HG03066 (cell line): ENCODE results near the gene POC1A.

ENCODE experiments used
- ATAC-seq: cut with Tn5 transposase; IDR thresholded peaks from one replicate; pipeline ENCODE4 v1.9.1; 2021; ENCODE audit warnings: low read depth; ENCODE audit not compliant: unreplicated experiment

Gene POC1A

DNA sequence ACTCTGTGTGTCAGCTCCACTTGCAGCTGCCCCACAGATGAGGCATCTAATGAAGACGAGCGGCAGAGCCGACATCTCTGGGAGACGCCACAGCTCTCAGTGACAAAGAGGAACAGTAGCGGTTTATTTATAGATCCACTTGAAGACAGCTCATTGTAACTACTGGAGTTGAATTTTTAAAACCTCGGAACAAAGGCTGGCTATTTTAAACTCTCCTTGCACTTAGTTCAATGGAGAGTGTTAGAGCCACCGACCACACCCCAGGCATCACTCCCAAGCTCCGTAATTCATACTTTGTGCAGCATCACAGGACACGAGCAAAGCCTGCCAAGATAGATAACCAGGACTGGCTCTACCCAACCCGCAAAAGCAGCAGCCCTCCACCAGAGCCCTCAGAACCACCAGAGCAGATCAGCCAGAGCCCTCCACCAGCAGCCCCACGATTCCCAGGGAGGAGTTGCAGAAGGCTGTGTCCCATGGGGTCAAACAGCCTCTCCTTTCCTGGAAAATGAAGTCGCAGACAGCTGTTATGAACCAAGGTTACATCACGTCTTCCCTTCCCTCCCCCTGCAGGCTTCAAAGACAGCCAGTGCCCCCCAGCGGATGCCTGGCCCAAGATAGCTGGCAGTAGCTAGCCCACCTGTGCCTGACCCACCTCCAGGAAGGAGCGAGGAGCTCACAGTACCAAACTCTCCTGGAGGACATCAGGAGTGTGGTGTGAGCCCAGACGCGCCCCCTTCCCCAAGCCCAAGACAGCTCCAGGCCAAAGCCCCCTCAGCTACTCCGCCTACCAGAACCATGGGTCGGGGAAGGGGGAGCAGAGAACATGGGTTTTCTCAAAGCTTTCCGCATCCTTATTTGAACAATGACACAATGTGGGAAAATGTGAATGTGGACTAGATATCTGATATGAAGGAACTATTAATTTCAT is 45.7 kb downstream of the POC1A start:
- no peak for ATAC-seq

DNA sequence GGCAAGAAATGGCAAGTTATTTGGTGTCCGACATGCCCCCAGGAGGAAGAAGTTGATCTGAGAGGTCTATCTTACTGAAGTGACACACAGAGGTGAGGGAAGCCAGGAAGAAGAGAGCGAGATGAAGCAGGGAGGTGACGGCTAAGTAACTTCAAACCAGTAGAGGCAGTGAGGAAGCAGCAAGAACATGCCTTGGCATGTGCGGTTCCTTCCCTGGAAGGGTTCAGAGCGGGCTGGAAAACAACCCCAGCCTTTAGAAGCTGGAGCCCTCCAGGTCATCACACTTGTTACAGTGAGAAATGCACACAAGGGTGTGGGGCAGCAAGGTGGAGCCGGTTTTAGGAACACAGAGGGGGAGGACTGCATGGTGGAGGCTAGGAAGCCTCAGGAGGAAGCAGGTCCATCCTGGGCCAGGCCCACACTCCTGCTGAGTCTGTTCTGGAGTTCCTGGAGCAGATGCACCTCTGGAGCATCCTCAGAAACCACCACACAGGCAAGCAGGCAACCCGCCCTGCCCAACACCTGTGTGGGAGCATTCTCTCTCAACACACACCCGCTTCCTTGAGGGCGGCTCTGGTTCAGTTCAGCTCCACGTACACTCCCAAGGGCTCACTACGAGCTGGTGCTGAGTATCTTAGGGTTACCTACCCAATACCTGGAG is 47.1 kb downstream of the POC1A start:
- no peak for ATAC-seq

DNA sequence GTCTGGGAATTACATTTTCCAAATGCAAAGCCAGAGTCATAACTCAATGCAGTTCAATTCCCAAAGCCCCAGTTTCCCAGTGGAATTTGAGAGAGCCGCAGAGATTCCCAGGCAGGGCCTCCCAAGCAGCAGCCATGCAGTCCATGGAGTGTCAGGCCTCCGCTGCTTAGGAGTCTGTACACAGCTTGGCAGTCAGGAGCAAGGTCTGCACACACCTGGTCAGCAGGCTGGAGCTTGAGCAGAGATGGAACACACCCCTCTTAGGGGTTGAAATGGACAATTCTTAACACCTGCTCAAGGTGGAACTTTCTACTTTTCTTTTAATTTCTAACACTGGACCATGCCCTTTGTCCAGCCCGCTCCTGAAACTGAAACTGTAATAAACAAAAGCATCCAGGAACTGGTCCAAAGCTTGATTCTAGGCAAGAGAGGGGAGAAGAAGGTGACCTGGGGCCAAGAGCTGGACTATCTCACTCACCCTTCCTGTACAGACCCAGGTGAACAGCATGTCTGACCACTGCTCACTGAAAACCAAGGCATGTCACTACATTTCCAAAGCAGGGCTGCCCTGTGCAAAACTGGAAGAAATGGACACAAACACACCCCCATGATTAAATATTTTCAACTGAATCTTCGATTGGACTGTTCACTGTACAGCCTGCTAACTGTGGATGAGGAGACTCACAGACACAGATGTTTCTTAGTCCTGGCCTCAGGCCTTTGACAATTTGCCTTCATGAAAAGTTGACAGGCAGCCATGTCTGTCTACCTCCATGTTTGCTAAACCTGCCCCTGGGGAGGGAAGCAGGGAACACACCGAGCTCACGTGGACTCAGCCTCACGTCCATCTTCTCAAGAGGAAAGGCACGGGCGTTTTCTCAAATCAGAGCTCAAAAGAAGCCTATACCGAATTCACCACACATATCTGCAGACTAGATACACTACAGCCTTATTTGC is 49.3 kb downstream of the POC1A start:
- no peak for ATAC-seq

DNA sequence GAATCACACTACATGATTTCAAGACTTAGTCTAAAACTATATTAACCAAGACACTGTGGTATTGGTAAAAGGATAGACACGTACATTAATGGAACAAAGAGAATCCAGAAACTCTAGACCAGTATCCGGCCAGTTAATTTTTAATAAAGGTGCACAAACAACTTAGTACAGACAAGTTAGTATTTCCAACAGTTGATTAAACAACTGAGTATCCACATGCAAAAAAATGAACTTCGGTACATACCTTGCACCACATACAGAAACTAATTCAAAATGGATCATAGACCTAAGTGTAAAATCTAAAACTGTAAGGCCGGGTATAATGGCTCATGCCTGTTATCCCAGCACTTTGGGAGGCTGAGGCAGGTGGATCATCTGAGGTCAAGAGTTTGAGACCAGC is 51.3 kb downstream of the POC1A start:
- no peak for ATAC-seq

DNA sequence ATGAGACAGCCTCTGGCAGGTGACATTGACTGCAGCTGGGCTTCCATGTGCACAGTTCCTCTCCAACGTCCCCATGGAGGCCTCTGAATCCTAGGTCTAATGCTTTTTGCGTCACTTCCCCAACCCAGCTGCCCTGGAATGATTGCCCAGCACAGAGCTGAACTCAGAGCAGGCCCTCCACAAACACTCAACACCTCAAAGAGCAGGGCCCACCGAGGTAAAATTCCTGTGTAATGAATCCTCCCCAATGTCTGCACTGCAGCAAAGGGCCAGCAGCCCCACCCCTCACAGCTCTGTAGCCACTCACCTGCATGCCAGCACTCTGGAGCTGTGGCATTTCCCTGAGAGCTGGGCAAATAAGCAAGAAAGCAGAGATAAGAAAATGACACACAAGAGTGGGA is 55.2 kb downstream of the POC1A start:
- no peak for ATAC-seq

DNA sequence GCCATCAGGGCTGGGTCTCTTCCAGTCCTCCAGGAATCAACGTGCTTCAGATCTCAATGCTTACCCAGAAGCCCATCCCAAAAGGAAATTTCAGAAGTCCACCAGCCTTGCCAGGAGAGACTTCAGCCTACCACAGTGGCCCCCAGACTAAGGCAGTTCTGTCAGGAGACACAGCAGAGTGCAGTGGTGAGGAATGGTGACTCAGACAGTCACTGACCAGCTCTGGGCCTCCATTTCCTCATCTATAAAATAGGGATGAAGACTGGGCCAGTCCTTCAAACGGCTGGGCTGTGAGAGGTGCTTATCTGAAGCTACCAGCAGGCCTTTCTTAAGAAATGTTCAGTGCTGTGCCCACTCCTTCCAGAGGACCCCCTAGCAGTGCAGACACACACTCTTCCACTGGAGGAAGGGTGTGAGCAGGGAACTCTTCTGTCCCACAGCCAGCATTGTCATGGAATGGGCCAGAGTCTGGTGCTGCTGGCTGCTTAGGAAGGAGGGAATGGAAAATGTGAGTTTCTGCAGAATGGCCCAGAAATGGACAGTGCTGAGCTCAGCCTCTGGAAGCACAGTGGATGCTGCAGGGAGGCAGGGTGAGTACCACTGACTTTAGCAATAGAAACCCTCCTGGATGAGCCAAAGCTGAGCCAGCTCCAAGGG is 56.2 kb downstream of the POC1A start:
- no peak for ATAC-seq

DNA sequence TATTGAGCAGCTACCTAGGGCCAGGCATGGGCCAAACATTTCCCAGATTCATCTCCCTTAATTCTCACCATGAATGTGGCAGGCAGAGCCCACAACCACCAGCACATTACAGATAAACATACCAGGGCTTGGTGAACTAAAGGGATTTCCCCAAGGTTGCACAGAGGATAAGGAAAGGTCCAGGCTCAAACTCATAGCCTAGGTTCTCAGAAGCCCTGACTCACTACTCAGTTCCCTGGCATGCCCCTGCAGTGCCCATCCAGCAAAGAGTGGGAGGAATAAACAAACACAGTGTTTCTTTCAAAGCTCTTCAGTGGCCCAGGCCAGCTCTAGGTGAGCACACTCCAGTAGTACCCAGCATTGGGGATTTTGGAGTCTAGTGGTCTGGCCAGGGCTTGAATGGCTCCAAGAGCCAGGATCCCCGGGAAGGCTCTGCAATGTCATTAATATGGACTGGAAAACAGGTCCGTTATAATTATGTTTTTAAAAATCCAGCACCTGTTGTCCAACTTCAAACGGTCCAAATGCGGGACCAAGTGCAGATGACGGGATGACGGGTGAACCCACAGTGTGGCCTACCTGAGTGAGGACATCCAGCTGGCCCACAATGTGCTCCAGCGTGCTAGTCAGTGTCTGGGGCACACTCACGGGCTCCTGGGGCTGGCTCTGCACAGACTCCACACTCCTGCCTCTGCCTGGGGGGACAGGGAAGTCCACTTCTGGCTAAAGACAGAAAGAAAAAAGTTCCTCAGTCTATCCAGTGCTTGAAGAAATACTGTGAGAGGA is 58.0 kb downstream of the POC1A start:
- ATAC-seq: no peak

DNA sequence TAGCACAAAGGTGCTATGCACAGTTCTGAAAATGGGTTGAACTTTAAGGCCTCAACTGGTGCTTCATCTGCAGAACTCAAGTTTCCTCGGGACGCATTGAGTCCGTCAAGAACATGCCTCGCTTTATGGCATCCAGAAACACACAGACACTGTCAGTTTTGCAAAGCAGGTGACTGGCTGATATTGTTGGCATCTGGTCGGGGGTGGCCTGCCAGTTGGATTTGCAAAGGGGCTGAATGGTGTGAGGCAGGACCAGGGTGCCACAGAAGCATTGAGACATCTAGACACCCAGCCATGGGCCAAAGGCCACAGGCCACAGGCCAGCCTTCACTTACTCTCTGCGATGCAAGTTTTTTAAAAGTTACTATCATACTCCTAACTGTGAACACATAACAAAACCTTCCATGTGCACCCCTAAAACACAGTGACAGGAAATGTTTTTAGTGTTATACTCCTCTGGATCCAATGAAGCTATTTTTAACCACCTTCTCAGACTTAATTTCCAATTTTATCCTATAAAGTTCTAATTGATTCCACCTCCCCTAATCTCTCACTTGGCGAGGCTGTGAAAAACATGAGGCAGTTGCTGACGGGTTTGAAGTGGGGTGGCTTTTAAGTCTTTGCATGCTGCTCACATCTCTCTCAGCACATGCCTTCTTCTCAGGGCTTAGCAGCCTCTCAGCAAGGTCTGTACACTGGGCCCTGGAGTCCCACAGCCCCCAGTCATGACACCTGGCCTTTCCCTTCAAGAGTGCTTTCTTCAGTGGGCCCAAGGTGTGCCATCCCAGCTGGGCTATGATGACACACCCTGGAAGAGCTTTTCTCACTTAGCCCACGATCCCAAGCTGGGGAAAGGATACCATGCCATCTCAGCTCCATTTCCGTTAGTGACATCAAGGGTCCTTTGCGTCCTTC is 59.4 kb downstream of the POC1A start:
- no peak for ATAC-seq

DNA sequence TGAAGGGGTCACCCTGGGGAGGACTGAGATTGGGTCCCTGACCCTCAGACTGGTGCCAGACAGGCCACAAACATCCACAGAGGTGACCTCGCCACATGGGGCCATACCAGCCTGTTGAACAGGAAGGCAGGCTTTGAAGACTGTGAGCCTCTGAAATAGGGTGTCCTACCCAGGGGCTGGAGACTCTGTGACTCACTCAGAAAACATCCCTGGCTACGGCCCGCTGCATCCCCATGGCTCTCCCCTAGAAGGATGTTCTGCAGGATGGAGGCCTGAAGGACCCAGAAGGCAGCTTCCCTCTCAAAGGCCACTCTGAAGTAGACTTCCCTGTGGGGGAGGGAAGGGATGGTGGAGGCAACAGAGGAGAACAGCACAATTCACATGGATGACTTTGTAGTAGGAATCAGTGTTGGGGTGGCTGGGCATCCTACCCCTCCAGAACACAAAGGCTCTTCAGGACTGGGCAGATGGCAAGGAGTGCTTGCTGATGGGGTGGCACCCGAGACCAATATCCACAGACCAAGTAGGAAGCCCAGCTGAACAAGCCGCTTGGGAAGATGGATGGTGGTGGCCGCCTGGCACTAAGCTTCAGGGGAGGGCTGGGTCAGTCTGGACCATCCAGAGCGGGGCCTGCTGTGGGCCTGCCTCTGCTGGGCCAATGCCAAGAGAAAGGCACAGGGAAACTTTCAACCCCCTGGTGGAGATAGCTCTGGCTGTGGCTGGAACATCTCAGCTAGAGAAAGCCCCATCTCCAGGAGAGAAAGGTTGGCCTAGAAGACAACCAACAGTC is 60.3 kb downstream of the POC1A start:
- ATAC-seq: no peak

DNA sequence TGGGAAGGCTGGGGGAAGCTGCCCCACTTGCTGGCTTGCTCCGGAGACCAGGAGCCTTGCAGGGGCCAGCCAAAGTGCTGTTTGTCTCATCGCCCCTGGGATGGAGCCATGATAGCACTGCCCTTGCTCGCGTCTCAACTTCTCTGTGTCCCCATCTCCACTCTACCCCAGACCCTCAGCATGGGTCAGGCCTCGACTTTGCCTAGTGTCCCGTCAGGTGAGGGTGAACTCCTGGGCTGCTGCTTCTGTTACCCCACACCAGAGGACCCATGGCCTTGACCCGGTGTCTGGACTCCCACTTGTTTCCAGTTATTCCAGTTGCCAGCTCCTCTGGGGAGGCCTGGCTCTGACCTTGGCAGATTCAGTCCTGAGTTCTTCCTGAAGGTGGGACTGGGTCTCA is 61.3 kb downstream of the POC1A start:
- no peak for ATAC-seq

DNA sequence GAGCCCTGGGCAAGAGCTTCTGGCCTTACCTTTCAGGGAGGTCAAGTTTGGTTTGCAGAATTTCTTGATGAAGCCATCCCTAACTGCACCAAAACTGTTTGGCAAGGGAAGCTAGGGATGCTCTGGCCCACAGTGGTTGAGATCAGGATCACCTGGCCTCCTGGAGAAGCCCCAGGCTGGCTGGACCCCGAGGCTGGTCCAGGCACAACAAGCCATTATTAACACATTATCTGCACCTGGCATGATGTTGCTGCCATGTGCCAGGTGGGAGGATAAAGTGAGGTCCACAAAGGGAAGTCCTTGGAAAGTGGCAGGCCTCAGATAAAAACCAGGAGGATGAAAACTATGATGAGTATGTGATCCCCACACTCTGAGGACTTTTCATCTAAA is 62.0 kb downstream of the POC1A start:
- no peak for ATAC-seq

DNA sequence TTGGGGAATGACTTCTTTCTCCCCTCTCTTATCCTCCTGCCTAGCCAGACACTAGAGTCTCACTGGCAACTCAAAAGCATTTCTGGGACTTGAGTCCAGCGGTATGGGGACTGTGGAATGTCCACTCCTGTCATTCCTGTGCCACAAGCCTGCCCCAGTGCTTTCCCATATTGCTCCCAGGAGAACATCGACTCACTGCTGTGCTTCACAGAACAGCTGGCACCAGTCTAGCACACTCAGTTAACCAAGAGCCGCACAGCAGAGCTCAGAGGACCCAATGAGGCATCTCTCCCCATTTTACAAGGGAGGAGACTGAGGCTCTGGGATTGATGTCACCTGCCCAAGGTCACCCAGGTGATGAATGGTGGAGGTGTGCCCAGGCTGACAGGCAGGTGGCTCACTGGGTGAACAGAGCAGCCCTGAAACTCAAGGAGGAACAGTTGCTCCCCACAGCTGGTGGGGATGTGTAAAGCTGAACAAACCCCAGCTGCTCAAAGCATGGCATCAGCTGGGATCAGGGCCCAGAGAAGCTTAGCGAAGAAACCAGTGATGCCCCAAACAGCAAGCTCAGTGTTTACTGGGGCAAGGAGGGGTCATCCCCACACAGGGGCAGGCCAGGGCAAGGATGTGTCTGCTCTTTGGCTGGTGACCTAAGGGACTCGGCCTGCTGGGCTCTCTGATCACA is 62.5 kb downstream of the POC1A start:
- no peak for ATAC-seq

DNA sequence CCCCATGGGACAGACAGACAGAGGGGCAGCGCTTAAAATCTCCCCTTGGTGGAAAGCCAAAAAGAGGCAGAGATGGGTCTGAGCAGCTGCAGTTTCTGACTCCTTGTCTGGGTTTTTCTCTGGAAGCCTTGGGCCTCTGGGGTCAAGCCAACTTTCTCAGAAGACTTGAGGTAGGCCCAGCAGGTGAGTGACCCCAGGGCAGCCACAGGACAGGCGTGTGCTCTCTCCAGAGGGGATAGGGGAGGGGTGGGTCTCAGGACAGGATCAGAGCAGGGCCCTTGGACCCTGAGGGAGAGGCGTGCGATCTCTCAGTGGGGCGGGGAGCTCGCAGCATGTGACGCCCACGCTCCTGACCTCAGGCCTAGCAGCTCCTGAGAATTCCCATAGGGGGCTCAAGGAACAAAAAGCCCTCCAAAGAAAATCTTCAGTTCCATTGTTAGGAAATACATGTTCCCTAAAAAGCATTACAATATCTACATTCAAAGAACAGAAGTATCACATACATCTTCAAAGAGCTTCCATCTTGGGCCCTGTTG is 63.2 kb downstream of the POC1A start:
- no peak for ATAC-seq

DNA sequence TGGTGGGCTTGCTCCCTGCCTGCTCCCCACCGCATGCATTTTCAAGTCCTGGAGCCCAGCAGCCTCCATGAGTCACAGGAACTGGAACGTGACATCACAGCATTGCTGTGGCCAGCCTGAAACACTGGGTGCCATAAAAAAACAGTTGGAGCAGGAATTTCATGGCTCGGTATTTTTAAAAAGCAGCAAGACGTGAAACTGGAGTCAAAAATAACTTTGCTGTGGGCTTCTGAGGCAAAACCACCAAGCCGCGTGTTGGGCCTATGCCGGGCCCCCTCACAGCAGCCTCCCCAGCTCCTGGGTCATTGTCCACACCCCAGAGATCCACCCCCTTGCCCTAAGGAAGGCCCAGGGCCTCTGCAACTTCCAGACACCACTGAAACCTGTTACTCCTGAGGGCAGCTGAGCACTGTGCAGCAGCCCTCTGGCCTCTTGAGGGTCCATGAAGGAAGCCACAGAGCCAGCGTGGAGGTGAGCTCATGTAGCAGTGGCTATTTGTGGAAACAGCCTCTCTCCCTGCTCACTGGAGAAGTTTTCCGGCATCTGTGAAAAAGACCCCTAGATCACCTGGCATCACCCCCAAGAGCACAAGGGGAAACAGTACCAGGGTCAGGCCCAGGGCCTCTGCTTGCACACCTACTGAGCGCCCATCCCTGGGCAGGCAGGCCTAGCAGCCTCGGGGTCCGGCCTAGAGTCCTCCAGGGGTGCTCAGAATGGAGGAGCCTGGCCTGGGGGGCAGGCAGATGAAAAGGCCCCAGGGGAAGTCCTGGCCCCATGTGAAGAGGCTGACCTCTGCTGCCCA is 63.9 kb downstream of the POC1A start:
- no peak for ATAC-seq

DNA sequence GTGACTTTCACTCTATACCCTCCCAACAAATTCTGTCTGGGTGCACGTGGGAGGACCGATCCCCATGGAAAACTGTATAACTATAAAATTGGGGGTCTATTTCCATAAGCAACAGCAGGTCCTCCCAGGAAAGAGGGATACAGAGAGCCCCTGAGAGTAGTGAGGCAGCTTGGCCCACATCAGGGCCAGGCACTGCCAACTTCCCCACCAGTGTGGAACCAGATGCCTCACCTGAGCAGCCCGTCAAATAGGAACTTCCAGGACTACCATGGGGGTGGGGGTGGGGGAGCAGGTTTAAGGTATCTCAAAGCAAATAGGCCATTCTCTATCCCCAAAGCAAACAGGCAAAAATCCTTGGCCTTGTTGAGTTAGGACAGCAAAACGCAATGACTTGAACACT is 64.5 kb downstream of the POC1A start:
- ATAC-seq: no peak
